Stimulated activated CD8-positive, alpha-beta memory T cell treated with anti-CD3 and anti-CD28 coated beads, Interleukin-2, amount 100 ng/mL, for 48 hours (primary cell): ENCODE results near the gene LLGL2.

Experiments used
- DNase-seq, 2 donors: peaks; one replicate each; pipeline ENCODE4 v3.0.0-alpha.2; 2020; ENCODE audit warnings: low read depth in 2 of 2

LLGL2 gene

DNA sequence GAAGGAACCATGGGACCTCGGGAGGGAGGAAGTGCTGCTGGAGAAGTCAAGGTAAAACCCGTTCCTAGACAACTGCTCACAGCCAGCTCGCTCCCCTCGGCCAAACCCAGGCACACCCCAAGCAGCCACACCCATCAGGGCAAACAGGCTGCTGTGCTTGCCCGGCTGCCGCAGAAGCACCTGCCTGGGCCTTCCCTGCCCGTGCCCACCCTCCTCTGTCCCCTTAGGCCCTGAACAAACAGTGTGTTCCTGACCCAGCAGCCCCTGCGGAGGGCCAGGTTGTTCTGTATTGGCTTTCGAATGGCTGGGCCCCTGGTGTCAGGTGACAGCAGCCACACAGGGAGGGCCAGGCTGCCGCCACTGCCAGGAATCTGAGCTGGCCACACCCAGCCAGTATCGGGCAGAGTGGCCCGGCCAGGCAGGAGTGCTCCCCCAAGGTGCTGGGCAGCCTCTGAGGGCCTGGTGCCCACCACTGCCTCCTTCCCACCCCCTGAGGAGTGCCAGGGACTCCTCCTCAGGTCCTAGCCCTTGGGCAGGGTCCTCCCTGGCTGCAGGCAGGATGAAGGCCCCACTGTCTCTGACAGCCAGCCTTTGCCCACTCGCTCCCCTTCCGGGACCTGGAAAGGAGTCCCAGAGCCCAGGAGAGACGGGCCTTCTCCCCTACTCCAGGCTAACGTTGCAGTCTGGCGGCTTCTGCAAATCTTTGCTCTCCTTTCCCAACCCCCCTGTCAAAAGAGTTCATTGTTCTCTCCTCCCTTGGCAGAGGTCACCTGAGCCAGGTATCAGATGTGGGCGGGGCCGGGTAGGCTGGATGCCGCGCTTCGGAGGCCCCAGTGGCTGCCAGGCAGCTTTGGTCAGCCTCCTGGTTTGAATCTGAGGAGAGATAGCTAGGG, 24.0 kb downstream of the LLGL2 start:
- no peak for DNase-seq

GRCh38 chr17:75550139-75550465, 24.6 kb downstream of the LLGL2 start:
- DNase-seq = no peak

DNA sequence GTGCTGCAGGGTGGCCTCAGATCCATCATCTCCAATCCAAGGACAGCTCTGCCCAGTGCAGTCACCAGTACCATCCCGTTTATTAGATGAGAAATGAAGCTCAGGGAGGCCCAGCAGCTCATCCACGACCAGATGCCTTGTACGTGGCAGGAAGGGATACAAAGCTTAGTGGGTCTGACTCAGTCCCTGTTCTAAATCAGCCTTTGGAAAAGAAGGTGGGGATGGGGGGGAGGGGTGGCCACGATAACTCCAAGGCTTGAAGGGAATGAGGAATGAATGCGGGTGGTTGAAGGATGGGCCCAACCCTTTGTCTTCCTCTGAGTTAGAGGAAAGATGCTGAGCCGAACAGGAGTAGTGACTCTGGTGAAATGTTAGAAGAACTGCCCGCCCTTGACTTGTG, 25.8 kb downstream of the LLGL2 start:
- DNase-seq = no peak

DNA sequence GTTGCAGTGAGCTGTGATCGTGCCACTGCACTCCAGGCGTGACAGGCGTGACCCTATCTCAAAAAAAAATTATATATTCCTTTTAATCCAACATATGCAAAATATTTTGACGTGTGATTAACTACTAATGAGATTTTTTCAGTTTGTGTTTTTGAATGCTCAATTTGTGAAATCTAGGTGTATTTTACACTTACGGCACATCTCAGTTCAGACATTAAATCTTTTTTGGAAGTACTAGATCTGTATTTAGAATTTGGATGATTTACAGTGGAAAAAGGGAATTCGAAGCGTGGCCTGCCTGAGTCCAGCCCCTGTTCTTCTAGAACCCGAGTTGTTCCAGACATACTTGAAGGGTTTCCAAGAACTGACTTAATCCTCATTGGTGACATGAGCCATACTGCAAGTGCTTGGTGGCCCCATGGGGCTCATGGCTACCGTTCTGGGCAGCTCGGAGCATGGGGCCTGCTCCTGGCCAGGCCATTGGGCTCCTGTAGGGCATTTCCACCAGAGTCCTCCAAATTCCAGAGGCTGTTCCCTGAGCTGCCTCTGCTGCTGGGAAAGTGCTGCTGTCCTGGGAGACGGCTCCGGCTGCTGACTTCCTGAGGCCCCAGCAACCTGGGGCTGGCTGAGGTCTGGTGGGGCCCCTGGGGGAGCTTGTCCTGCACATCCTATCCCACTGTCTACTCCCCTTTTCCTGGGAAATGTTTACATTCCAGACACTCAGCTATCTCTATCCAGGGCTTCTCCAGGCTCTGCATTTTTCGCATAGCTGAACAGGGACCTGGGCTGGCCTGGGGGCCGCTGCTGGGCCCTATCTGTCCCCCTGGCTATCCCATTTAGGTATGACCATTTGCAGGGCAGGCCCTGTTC, 27.2 kb downstream of the LLGL2 start:
- no peak for DNase-seq

- no peak for DNase-seq
These were observed 28.0 kb downstream of the LLGL2 start for GRCh38 chr17:75553295-75554110.

DNA sequence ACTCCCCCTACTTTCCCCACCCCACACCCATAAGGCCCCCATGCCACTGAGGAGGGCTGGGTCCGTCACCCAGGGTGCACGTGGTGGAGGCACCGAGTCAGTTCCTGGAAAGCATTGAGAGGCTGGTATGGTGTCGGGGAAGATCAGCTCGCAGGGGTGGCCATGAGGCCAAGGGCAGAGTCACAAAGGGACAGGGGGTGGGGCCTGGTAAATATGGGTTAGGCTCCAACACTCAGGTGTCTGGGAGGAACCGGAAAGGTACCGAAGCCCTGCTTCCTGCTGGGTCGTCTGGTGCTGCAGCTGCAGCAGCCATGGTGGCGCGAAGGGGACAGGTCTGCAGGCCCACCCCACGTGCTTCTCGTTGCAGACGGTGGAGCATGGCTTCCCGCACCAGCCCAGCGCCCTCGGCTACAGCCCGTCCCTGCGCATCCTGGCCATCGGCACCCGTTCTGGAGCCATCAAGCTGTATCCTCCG, 30.2 kb downstream of the LLGL2 start:
- no peak for DNase-seq

GRCh38 chr17:75557075-75557851, 31.8 kb downstream of the LLGL2 start:
- no peak for DNase-seq

DNA sequence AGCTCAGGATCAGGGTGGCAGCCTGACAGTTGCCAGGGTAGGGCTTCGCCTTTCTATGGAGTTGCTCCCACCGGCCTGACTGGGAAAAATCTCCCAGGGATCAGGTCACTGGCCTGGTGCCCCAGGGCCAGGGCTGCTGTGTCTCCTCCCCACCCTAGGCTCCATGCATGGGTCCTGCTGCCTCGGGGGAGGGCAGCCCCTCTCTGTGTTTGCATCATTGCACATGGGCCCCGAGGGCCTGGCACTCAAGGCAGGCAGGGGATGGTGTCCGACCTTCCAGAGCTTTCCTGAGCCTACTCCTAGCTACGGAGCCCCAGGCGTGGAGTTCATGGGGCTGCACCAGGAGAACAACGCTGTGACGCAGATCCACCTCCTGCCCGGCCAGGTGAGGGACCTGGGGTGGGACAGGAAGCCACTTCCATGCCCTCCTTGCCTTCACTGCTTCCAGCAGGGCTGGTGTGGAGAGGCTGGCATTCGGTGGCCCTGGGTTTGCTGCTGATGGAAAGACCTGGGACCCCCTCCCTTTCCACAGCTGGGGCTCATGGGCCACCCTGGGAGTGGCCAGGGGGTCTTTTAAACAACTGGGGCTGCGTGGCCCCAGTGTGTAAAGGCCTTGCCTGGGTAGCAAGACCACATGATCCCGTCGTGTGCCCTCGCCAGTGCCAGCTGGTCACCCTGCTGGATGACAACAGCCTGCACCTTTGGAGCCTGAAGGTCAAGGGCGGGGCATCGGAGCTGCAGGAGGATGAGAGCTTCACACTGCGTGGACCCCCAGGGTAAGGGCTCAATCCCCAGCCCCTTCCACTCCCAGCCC, 32.6 kb downstream of the LLGL2 start:
- DNase-seq = no peak

- DNase-seq = no peak
These were observed 33.4 kb downstream of the LLGL2 start for GRCh38 chr17:75558666-75559530.

GRCh38 chr17:75559958-75560533, 34.5 kb downstream of the LLGL2 start:
- DNase-seq = no peak

- DNase-seq = no peak
These were observed 36.6 kb downstream of the LLGL2 start for GRCh38 chr17:75561927-75562603.

DNA sequence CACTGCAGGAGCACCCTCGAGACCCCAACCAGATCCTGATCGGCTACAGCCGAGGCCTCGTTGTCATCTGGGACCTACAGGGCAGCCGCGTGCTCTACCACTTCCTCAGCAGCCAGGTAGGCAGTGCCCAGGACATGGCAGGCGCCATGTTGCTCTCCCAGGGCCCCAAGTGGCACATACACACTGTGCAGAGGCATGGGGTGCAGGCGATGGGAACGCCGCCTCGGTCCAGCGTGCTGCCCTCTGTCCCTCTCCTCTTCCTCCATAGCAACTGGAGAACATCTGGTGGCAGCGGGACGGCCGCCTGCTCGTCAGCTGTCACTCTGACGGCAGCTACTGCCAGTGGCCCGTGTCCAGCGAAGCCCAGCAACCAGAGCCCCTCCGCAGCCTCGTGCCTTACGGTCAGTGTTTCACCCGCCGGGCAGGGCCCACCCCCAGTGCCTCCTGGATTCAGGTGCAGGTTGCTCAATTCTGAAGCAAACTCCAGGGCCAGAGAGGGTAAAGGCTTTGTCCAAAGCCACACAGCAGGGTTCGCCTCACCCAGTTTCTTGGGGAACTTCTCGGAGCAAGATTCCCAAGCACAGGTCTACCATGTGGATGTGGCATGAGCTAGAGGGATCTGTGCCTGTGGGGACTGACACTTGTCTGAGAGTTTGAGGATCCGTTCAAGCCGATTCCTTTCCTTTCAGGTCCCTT, 37.7 kb downstream of the LLGL2 start:
- no peak for DNase-seq

GRCh38 chr17:75564195-75564594, 38.7 kb downstream of the LLGL2 start:
- no peak for DNase-seq

DNA sequence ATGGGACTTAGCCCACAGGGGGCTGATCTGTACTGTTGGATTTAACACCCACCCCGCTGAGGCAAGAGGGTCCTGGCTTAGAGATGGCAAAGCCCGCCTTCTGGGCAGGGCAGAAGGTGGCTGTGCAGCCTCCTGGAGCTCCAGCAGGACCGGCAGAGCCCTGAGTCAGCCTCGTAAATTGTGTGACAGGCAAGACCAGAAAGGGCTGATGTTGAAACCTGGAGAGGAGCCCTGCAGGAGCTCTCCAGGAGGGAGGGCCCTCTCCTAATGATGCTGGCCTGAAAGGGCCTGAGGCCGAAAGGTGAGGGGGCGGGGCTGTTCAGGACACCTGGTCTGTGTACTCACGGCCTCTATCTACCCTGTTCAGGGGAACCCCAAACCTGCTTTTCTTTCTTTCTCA, 39.6 kb downstream of the LLGL2 start:
- DNase-seq = no peak

GRCh38 chr17:75565618-75566017, 40.1 kb downstream of the LLGL2 start:
- no peak for DNase-seq

DNA sequence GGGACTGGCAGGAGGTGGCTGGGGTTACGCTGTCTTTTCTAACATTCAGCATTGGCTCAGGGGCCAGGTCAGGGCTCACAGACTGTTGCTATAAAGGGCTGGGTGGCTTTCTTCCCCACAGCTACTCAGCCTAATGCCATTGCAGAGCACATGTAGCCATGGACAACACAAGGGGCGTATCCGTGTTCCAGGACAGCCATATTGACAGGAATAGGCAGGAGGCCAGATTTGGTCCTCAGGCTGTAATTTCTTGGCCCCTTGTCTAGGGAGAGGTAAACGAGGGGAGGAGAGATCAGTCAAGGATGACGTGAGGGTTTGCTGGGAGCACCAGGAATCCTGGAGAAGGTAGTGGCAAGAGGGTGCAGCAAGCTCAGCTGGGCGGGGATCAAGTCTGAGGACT, 40.9 kb downstream of the LLGL2 start:
- DNase-seq = no peak

DNA sequence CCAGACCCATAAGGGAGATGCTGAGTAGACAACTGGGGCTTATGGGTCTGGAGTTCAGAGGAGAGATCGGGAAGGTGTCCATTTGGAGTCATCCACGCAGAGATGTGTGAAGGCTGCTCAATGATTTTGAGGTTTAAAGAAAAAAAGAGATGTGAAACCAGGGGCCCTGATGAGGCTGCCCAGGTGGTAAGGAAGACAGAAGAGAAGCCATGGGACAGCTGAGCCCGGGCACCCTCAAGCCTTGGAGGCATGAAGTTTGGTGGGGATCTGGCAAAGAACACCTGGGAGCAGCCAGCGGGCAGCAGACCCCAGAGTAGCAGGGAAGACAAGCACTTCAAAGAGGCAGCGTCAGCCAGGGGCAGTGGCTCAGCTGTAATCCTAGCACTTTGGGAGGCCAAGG, 41.3 kb downstream of the LLGL2 start:
- DNase-seq = no peak
